Activated CD8-positive, alpha-beta memory T cell treated with anti-CD3 and anti-CD28 coated beads, Interleukin-2, amount 50 U/mL, for 24 hours (primary cell): ENCODE results near the gene TADA2B.
A peak's percentile ranks its signal among the peaks of the same experiment; 100 is the strongest.

Experiments used
- DNase-seq: peaks from one replicate; pipeline ENCODE4 v3.0.0-alpha.2; 2020; ENCODE audit errors: extremely low read depth

Gene TADA2B

DNA sequence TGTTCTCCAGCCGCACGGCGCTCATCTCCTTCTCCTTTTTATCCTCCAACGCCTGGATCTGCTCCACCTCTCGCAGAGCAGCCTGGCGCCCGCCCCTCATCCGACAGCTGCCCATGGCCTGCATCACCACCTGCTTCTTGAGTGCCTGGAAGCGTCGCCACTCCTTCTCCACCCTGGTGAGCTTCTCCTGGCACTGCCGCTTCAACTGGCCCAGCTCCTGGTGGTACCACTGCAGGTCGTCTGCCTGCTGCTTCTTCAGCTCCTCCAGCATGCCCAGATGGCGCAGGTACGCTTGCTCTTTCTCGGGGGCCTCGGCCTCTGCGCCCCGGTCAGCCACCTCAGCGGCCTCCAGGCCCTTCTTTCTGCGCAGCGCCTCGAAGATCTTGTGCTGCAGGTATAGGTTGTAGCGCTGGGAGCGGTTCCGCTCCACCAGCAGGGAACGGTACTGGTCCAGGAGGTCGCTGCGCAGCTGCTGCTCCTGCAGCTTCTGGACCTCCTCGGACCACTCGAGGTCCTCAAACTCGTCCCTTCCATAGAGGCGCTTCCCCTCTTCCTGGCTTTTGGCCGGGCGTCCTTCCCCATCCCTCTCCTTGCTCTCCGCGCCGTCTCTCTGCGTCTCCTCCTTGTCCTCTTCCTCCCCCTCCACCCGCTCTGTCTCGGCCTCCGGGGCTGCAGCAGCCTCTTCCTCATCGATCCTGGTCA, 1.2 kb upstream of the TADA2B start:
- DNase-seq: no peak

- DNase-seq: peak; percentile 68
Observed at GRCh38 chr4:7042503-7043283, 479 bp upstream of the TADA2B start.

- DNase-seq: no peak
Observed at GRCh38 chr4:7044137-7044930, 1.2 kb downstream of the TADA2B start.

DNA sequence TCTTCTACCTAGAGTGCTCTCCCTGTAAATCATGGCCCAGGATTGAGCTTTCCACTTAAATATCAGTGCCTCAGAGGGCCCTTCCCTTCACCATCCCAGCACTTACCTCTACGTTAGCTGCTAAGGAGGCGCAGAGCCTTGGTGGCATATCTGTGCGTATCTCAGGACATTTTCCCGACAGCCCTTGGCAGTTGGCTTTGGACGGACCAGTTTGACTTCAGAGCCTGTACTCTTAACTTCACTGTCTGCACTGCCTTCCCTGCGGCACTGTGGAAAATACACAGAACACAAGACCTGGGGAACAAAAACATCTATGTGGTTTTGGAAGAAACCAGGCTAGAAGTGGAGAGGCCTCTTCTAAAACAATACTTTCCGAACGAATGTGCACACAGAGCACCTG, 2.4 kb downstream of the TADA2B start:
- DNase-seq: no peak

DNA sequence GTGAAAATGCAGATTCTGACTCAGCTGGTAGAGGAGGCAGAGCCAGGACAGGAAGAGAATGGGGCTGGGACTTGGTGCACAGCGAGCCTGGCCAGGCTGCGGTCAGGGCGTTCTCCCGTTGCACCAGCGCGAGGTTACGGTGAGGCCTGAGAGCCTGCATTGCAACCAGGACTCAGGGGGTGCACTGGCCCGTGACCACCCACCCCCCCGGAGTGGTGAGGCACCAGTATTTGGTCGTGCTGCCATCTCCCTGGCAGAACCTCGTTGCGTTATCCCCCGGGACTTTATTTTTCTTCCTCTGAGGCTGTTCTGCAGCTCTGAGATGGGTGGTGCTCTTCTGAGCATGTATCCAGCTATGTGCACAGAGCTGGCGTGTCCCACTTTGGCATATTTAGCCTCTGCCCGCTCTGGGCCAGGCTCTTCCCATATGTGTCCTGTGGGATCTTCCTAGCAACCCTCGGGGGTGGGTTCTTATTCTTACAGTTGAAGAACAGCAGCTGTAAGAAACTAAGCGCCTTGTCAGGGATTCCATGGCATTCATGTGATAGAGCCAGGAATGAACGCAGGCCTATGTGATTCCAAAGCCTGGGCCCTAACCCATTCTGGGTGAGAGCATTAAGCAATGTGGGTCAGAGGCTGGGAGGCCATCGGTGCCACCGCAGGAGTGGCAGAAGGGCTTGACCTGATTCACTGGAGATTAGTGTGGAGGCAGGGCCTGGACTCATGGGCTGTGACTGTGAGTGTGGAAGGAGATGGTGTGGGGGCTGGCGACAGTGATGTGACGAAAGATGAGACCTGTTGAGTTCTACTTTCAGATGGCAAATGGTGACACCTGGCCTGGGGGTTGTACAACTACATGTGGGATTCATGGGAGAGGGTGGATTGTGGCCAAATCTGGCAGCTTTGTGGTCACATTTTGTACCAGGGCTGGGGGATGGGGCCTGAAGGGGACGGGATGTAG, 3.1 kb downstream of the TADA2B start:
- DNase-seq: no peak

- no peak for DNase-seq
Observed at GRCh38 chr4:7046971-7047370, 3.8 kb downstream of the TADA2B start.

GRCh38 chr4:7048642-7049041, 5.5 kb downstream of the TADA2B start:
- DNase-seq: no peak

DNA sequence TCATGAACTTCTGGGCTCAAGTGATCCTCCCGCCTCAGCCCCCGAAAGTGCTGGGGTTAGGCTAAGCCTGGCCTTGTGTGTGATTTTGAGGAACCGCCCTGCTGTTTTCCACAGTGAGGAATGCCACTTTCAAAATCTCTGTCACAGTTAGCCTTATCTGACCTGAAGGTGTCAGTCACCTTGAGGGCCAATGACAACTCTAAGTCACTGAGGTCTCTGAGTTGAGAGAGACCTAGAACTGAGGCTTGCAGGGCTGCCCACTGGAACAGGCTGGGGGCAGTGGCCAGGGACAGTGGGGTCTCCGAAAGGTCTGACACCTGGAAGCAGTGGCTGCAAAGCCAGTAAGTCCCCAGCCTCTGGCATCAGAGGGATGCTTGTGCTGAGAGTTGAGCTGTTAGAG, 6.1 kb downstream of the TADA2B start:
- no peak for DNase-seq

DNA sequence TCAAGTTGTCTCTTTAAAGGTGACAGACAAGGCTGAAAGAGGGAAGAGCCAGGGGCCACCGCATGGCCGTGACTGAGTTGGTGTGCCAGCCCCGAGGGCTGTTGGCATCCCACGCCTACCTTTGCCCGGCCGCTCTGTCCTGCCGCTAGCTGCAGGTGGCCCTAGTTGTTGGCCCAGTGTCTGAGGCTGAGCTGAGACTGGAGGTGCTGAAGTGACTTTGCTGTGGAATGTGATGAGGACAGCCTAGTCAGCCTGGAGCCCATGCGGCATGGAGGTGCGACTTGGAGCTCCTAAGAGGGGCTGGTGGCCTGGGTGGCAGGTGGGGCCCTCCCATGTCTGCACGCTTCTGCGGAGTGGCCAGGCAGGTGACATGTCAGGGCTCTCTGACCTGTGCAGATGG, 6.6 kb downstream of the TADA2B start:
- no peak for DNase-seq

GRCh38 chr4:7050481-7051143, 7.4 kb downstream of the TADA2B start:
- DNase-seq: no peak

- no peak for DNase-seq
Observed at GRCh38 chr4:7051144-7051495, 7.9 kb downstream of the TADA2B start.

DNA sequence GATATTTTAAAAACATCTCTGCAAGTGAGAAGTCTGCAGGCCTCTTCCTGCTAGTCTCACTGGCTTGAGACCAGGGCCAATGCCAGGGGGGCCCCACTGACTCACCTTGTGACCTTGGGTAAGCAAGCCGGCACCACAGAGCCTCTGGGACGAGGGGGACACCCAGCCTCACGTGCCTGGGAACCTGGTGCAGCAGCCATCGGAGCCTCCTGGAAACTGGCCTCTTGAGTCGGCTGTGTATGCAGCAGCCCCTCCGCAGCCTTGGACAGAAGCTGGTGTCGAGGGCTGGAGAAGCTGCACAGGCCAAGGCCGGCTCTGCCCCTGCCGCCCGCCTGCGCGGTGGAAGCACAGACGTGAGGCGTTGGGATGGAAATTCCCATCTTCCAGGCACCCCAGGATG, 8.7 kb downstream of the TADA2B start:
- DNase-seq: no peak

DNA sequence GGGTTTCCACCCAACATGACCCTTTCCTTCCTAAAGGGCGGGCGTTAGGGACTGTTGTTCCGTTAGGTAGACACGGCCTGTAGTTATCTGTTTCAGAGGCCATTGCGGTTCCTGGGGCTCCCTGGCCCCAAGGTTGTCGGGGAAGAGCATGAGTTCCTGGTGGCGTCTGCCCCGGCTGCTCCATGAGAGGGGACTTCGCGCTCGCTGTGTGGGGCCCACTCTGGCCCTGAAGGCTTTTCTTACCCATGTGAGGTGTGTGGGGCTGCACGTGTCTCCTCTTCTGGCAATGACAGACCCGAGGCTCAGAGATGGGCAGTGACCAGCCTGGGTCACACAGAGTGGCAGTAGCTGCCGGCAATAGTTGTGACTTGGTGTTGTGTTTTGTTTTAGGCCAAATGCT, 9.1 kb downstream of the TADA2B start:
- DNase-seq: no peak

- no peak for DNase-seq
Observed at GRCh38 chr4:7052923-7053715, 9.9 kb downstream of the TADA2B start.

- DNase-seq: no peak
Observed at GRCh38 chr4:7054106-7054880, 11.1 kb downstream of the TADA2B start.

GRCh38 chr4:7055111-7055989, 12.2 kb downstream of the TADA2B start:
- DNase-seq: no peak

DNA sequence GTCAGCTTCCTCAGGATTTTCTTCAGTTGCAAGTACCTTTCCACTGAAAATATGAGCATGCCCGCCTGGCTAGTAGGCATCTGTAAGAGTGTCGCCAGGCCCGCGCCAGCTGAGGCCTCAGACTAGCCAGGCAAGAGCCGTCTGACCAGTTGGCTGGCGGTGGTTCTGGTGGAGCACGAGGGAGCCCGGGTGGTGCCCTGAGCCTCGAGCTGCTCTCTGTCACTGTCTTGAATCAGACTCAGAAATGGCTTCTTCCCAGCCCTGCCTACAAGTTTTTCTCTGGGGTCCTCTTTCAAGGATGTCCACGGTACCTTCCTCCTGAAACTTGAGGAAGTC, 12.8 kb downstream of the TADA2B start:
- no peak for DNase-seq

DNA sequence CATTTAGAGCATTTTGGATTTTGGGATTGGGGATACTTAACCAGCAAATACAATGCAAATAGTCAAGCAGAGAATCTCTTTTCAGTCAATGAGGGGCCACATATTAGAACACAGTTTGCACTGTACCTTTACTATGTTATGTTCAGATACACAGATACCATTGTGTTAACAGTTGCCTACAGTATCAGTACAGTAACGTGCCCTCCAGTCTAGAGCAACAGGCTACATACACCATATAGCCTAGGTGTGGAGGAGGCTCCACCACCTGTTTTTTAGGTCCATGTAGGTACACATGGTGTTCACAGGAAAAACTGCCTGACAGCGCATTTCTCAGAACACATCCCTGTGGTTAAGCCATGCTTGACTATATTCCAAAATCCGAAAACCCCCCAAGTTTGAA, 15.6 kb downstream of the TADA2B start:
- DNase-seq: no peak

DNA sequence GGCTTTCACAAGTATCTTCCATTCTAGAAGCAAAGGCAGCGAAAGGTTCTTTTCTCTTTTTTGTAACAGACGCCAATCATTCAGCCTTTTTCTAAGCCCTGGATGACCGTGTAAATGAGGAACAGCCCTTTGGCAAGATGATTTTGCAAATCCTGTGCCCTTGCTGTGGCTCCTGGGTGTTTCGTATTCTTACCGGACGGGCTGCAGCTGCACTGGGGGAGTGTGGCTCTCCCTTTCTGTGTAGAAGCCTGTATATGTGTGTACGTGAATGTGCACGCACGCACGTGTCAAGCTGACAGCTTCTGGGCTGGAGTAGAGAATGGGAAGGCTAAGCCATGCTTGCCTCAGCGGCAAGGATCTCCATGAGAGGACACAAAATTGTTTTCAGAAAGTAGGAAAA, 16.5 kb downstream of the TADA2B start:
- DNase-seq: no peak
